ENCODE data around the gene TPPP.

DNA sequence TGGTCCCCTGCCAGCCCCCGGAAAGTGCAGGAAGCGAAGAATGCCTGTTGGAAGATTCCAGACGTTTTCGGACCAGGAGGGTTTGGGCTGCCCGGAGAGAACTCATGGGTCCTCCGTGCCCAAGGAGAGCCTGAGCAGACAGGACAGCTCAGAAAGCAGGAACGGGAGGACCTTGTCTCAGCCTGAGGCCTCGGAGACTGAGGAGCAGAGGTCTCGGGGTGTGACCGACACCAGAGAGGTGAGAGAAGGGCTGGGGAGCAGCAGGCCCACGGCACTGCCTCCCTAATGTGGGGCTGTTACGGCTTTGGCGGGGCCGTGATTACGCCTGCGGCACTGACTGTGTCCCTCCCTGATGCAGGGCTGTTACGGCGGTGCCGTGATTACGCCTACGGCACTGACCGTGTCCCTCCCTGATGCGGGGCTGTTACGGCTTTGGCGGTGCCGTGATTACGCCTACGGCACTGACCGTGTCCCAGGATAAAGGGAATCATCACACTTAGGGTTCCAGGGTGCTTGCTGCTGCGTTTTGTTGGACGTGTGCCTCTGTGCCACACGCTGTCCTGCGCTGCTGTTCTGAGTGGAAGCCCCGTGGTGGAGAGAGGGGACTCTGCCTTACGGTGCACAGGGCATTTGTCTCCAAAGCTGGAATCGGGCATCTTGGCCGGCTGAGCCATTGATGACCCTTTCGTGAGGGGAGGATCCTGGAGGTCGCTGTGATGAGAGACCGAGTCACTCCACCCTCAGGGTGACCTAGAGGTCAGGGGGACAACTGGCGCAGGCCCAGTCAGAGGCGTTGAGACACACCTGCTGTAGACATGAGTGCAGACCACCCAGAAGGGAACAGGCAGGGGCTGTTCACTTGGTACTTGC lies 55.3 kb downstream of the TPPP start:
- TF ChIP-seq, protein P1, sequence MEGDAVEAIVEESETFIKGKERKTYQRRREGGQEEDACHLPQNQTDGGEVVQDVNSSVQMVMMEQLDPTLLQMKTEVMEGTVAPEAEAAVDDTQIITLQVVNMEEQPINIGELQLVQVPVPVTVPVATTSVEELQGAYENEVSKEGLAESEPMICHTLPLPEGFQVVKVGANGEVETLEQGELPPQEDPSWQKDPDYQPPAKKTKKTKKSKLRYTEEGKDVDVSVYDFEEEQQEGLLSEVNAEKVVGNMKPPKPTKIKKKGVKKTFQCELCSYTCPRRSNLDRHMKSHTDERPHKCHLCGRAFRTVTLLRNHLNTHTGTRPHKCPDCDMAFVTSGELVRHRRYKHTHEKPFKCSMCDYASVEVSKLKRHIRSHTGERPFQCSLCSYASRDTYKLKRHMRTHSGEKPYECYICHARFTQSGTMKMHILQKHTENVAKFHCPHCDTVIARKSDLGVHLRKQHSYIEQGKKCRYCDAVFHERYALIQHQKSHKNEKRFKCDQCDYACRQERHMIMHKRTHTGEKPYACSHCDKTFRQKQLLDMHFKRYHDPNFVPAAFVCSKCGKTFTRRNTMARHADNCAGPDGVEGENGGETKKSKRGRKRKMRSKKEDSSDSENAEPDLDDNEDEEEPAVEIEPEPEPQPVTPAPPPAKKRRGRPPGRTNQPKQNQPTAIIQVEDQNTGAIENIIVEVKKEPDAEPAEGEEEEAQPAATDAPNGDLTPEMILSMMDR (IDR thresholded peaks at IDR 0.05; ENCODE audit: low read depth, low read length, poor library complexity, severe bottlenecking) = no peak
- no peak for TF ChIP-seq EZH2phosphoT487 (IDR thresholded peaks at IDR 0.05; ENCODE audit: borderline replicate concordance, low read length)

Data from DOHH2 (cell line).